ENCODE data around the gene RXRA.

DNA sequence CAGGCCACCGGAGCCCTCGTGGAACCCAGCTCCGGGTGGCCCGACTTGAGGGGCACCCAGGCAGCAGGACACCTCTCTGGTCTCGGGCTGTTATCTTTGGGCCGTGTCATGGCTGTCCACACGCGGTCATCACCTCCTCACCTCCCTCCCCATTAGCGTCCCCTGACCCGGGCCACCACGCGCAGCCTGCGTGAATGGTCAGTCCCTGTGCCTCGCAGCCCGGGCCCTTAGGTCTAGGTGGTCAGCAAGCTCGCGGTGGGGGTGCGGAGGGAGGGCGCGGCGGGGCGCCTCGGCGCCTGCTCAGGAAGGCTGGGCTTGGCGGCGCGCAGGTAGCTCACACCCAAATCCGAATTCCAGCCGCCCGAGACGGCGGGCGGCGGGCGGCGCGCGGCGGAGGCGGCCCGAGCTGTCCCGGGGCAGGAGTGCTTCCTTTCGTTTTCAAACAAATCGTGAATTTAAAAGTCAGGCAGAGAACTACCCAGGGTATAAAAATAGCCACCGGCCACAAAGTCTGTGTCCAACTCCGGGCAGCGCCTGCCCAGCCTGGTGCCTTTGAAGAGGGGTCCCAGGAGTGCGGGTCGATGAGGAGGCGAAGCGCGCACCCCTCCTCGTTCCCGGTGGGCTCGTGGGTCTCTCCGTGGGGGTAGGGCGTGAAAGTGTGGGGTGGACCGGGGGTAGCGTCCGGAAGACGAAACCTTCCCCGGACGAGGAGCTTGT, 1.0 kb upstream of the RXRA start:
- TF ChIP-seq, protein P1, sequence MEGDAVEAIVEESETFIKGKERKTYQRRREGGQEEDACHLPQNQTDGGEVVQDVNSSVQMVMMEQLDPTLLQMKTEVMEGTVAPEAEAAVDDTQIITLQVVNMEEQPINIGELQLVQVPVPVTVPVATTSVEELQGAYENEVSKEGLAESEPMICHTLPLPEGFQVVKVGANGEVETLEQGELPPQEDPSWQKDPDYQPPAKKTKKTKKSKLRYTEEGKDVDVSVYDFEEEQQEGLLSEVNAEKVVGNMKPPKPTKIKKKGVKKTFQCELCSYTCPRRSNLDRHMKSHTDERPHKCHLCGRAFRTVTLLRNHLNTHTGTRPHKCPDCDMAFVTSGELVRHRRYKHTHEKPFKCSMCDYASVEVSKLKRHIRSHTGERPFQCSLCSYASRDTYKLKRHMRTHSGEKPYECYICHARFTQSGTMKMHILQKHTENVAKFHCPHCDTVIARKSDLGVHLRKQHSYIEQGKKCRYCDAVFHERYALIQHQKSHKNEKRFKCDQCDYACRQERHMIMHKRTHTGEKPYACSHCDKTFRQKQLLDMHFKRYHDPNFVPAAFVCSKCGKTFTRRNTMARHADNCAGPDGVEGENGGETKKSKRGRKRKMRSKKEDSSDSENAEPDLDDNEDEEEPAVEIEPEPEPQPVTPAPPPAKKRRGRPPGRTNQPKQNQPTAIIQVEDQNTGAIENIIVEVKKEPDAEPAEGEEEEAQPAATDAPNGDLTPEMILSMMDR (IDR thresholded peaks at IDR 0.05; ENCODE audit: insufficient read depth, low read length) = no peak
- TF ChIP-seq GABPA (IDR thresholded peaks at IDR 0.05; ENCODE audit: low read depth) = no peak
